Right lobe of liver (tissue), 6 donors: ENCODE data around the gene SYTL3. TPM values are rescaled to one million over a fixed set of nuclear protein-coding genes. Genes with fewer than 3 reads are reported as not detected.

Experiments
- ATAC-seq, 4 donors: fragments of 200-7000 bp; cut with Tn5 transposase; one replicate each; pipeline ENCODE4 v1.9.1; 2020; ENCODE audit warnings: mild to moderate bottlenecking in 4 of 4, moderate library complexity in 4 of 4
- DNase-seq, 3 donors: peaks; one replicate each; pipeline ENCODE4 v3.0.0-alpha.2; 2020
- H3K27ac ChIP-seq, 3 donors: fragments of 200-600 bp; one replicate each; pipeline ENCODE4 v1.8.0; 2022
- H3K27me3 ChIP-seq, 2 donors: fragments of 200-600 bp; one replicate each; pipeline ENCODE4 v1.8.0; 2022
- H3K36me3 ChIP-seq, 4 donors: fragments of 200-600 bp; sonication (generic) in 1 of 4; one replicate each; pipeline versions ENCODE4 v1.5.1 to v1.8.0; 2017 to 2022; ENCODE audit warnings: control low read depth in 1 of 4
- H3K4me1 ChIP-seq, 4 donors: fragments of 200-600 bp; sonication (generic) in 1 of 4; one replicate each; pipeline versions ENCODE4 v1.5.1 to v1.8.0; 2017 to 2022; ENCODE audit warnings: control low read depth in 1 of 4
- H3K4me3 ChIP-seq, 3 donors: fragments of 200-600 bp; one replicate each; pipeline ENCODE4 v1.8.0; 2022
- H3K9me3 ChIP-seq, 4 donors: fragments of 200-600 bp; sonication (generic) in 1 of 4; one replicate each; pipeline versions ENCODE4 v1.5.1 to v1.8.0; 2017 to 2022; ENCODE audit warnings: control low read depth in 1 of 4
- CTCF ChIP-seq, 4 donors: fragments of 200-600 bp in 3 of 4; fragments of 450-650 bp in 1 of 4; IDR thresholded peaks; one replicate each; pipeline versions ENCODE4 v1.5.1 to v1.8.0; 2016 to 2022; ENCODE audit warnings: antibody characterized with exemption in 4 of 4, mild to moderate bottlenecking in 2 of 4
- POLR2A ChIP-seq: fragments of 450-650 bp; IDR thresholded peaks from one replicate; pipeline ENCODE4 v1.6.1; 2017; ENCODE audit warnings: antibody characterized with exemption, mild to moderate bottlenecking
- WGBS: methylation state at CpG from one replicate; pipeline ENCODE4 v1.1.6; 2018; ENCODE audit warnings: low coverage, low lambda C conversion rate; ENCODE audit not compliant: insufficient coverage; ENCODE audit errors: missing lambda C conversion rate; 5-methylcytosine and 5-hydroxymethylcytosine counted together
- intact Hi-C, 2 donors: fragments of 100-400 bp; cut with DNase I; formaldehyde crosslinking; loops; one replicate each; pipeline versions ENCODE4 v1.11.2 to v1.14.1; 2022
- total RNA-seq, 6 experiments: library from RNA; depleted of rRNA in 2 of 6; stranded (reverse); fragments of >200 nt in 2 of 6; fragmentation: NEBNext Ultra II Directional in 3 of 6; extraction: Animal tissue kit (Norgen Biotek cat#: 25700) in 3 of 6; gene quantifications; one replicate each; pipeline versions ENCODE4 v1.1.0 to v1.2.4, GENCODE V29; 2016 to 2023
- donor health status: DM: no; HTN: yes; CAD: no.
- donor health status: DM: no; HTN: no; CAD: no.
- donor health status: DM: no; HTN: no; CAD: no.
- donor health status: DM: no; HTN: yes; CAD: no.
- donor health status: DM: no; HTN: yes; CAD: no.

Gene SYTL3
- total RNA-seq, 6 experiments from 2014 or later = 0.66 to 1.7 (median 1.0) TPM

DNA sequence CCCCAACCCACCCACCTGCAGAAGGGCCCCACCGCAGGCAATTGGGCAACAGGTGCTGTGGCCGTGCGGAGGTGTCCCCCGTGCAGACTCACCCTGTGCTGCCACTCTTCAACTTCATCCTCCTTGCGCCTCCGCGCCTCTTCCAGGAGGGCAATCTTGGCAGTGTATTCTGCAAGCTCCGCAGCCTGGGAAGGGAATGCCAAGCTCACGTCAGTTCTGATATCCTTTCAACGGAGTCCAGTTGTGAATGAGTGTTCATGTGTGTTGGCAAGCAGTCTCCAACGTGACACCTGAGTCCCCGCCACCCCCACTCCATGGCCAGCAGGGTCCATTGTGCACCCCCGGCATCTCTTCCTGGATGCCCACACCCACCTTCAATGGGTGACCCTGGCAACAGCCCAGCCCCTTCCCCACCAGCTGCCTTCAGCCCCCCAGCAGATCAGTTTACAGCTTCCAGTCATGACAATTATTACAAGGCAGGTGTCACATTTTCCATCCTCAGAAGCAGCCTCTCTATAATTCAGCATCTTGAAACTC, 119.4 kb downstream of the SYTL3 start:
- ATAC-seq = no peak
- no peak for TF ChIP-seq POLR2A
- no peak for TF ChIP-seq CTCF (IDR thresholded peaks at IDR 0.05)
- H3K27ac ChIP-seq = no peak overlapping the region
- no peaks in the 10 kb centered on the region for H3K9me3 ChIP-seq
- no peaks in the 10 kb centered on the region for H3K27me3 ChIP-seq
- 97% methylated on average over 6 of the region's 13 CpGs for WGBS
- no peak for DNase-seq
- no peak overlapping the region for H3K4me3 ChIP-seq
- intact Hi-C loops = no loop called here
- no peaks in the 10 kb centered on the region for H3K4me1 ChIP-seq
- peaks cover 10 to 88% (median 38%) of the 10 kb centered on the region in 4 donors for H3K36me3 ChIP-seq

DNA sequence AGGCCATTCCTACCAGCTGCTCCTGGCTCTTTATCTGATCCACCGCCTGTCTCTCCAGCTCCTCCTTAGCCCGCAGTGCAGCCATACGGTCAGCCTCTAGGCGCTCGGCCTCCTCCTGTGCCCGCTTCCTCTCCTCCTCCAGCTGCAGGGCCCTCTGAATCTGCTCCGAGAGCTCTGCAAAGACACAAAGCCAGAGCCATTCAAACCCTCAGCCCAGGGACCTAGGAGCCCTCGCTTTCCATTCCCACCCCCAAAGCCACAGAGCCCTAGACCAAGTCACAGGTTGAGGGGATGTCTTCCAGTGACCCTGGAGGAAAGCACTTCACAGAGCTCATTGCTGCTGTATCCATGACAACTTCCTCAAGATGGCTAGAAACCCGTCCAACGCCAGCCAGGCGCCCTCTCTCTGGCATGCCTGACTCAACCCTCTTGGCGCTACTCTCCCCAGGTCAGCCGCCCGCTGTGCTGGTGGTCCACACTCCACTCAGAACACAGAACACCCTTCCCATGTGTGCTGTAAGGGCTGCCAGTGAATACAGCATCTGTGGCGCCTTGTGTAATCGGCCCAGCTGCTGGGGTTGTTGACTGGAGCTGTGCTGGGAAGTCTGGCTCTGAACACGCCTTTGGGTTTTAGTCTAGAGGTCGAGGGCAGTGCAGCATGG, 120.0 kb downstream of the SYTL3 start:
- TF ChIP-seq CTCF (IDR thresholded peaks at IDR 0.05) = no peak
- no peak for TF ChIP-seq POLR2A
- WGBS = 96% methylated on average over 15 of the region's 18 CpGs
- no peaks in the 10 kb centered on the region for H3K9me3 ChIP-seq
- no peak overlapping the region for H3K27ac ChIP-seq
- no peak for ATAC-seq
- no peaks in the 10 kb centered on the region for H3K4me1 ChIP-seq
- peaks cover 10 to 89% (median 39%) of the 10 kb centered on the region in 4 donors for H3K36me3 ChIP-seq
- intact Hi-C loops = no loop called here
- H3K27me3 ChIP-seq = no peaks in the 10 kb centered on the region
- no peak for DNase-seq
- no peak overlapping the region for H3K4me3 ChIP-seq

DNA sequence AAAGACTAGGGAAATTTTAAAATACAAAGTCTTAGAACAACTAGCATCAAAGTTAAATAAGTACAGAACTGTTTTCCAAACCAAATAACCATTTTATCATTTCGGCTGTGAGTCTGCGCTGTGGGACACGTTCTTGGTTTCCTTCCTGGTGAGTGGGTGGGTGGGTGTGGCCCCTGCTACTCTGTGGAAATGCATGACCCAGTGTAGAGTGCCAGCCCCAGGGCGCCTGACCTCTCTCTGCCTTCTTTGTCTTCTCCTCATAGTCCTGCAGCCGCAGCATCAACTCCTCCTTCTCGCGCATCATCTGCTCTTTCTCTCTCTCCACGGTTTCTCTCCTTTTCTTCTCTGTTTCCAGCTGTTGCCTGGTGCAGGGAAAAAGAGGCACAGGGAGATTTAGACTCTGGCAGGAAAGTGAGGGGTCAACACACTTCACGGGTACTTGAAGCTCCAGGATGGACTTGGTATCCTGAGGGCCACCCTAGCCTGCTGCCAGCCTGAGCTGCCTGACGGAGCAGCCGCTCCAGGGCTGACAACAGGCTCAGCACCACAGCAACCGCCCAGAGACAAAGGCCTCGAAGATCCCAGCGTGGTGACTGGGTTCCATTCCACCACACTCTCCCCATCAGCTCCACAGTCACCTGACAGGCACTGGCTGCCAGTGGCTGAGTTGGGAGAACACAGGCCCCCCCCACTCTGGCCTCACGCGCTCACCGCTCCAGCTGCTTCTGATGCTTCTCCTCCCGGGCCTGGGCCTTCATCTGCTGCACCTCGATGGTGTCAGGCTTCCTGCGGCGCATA, 120.9 kb downstream of the SYTL3 start:
- H3K4me3 ChIP-seq = no peak overlapping the region
- no peaks in the 10 kb centered on the region for H3K27me3 ChIP-seq
- 81% methylated on average over 10 of the region's 21 CpGs for WGBS
- TF ChIP-seq POLR2A (no peak), CTCF (IDR thresholded peaks at IDR 0.05) (no peak)
- peaks cover 10 to 90% (median 42%) of the 10 kb centered on the region in 4 donors for H3K36me3 ChIP-seq
- no peak overlapping the region for H3K27ac ChIP-seq
- no peaks in the 10 kb centered on the region for H3K9me3 ChIP-seq
- ATAC-seq (no peak), DNase-seq (no peak)
- no peaks in the 10 kb centered on the region for H3K4me1 ChIP-seq
- intact Hi-C loops = no loop called here

DNA sequence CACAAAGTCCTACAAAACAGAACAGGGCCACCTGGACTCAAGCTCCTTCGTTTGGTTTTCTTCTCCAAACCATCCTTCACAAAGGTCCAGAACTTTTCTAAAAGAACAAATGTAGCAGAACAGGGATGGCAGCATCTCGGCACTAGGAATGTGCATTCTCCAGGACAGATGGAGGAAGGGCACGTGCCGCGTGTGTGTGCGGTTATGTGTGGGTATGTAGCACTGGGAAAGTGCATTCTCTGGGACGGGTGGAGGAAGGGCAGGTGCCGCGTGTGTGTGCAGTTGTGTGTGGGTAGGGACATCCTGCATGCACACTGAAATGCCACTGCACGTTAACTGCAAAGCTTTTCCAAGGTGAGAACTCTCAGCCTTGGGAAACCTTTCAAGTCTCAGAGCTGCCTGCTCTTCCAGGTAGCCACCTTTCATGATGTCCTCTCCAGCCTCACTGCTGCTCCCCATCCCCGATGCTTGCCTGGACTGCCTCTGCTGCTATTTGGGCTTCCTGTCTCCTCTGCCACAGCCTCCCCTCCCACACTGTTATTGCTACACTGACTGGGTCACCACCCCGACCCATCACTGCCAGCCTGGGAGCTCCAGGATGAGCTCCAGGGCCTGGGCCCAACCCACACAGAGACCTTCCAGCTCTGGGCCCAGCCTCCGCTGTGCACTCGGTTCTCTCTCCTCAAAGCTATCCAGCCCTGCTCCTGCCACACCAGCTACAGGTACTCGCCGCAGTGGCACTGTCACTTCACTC, 121.7 kb downstream of the SYTL3 start:
- no peak for ATAC-seq
- intact Hi-C loops = no loop called here
- no peak for DNase-seq
- no peak for TF ChIP-seq POLR2A
- no peak for TF ChIP-seq CTCF (IDR thresholded peaks at IDR 0.05)
- 79% methylated on average over 10 of the region's 16 CpGs for WGBS
- Histone ChIP-seq H3K27me3 (no peaks in the 10 kb centered on the region), H3K27ac (no peak overlapping the region), H3K4me1 (no peaks in the 10 kb centered on the region), H3K4me3 (no peak overlapping the region), H3K9me3 (no peaks in the 10 kb centered on the region), H3K36me3 (peaks cover 6 to 90% (median 47%) of the 10 kb centered on the region in 4 donors)
